ENCODE measurements around the gene FAR1.
A peak's percentile ranks its signal among the peaks of the same experiment; 100 is the strongest.

FAR1 gene

GRCh38 chr11:13765886-13766285, 97.4 kb downstream of the FAR1 start:
- no peak overlapping the region for H3K27ac ChIP-seq
- TF ChIP-seq CTCF (IDR thresholded peaks at IDR 0.05) (no peak), ZFX (IDR thresholded peaks at IDR 0.05; ENCODE audit: borderline replicate concordance) (no peak)

- TF ChIP-seq CTCF (IDR thresholded peaks at IDR 0.05): no peak
- no peak for TF ChIP-seq ZFX (IDR thresholded peaks at IDR 0.05; ENCODE audit: borderline replicate concordance)
Measured at GRCh38 chr11:13767471-13767870, 99.0 kb downstream of the FAR1 start.

GRCh38 chr11:13769188-13769587, 100.7 kb downstream of the FAR1 start:
- no peak overlapping the region for H3K27ac ChIP-seq
- TF ChIP-seq CTCF (IDR thresholded peaks at IDR 0.05): no peak
- TF ChIP-seq ZFX (IDR thresholded peaks at IDR 0.05; ENCODE audit: borderline replicate concordance): no peak

More at GRCh38 chr11:13767471-13767870, 99.0 kb downstream of the FAR1 start:
- no peak overlapping the region for H3K27ac ChIP-seq

GRCh38 chr11:13771151-13771550, 102.7 kb downstream of the FAR1 start:
- H3K27ac ChIP-seq: no peak overlapping the region
- TF ChIP-seq ZFX (IDR thresholded peaks at IDR 0.05; ENCODE audit: borderline replicate concordance) (no peak), CTCF (IDR thresholded peaks at IDR 0.05) (no peak)

GRCh38 chr11:13772223-13773046, 104.0 kb downstream of the FAR1 start:
- no peak overlapping the region for H3K27ac ChIP-seq
- no peak for TF ChIP-seq ZFX (IDR thresholded peaks at IDR 0.05; ENCODE audit: borderline replicate concordance)
- peak; percentile 71 for TF ChIP-seq CTCF (IDR thresholded peaks at IDR 0.05)

GRCh38 chr11:13775471-13775870, 107.0 kb downstream of the FAR1 start:
- H3K27ac ChIP-seq: no peak overlapping the region
- TF ChIP-seq CTCF (IDR thresholded peaks at IDR 0.05): no peak
- no peak for TF ChIP-seq ZFX (IDR thresholded peaks at IDR 0.05; ENCODE audit: borderline replicate concordance)

GRCh38 chr11:13776134-13776815, 107.8 kb downstream of the FAR1 start:
- no peak for TF ChIP-seq ZFX (IDR thresholded peaks at IDR 0.05; ENCODE audit: borderline replicate concordance)
- peak; percentile 30 for TF ChIP-seq CTCF (IDR thresholded peaks at IDR 0.05)
- H3K27ac ChIP-seq: no peak overlapping the region
